HG03280 (cell line): ENCODE measurements around the gene VENTX.
"Not testable (repeated sequence)": the region's sequence is repeated elsewhere in the genome, so short reads cannot be mapped to it uniquely, and the experiment has no call there.

Source experiments
- ATAC-seq: cut with Tn5 transposase; IDR thresholded peaks from one replicate; pipeline ENCODE4 v1.9.1; 2021; ENCODE audit warnings: mild to moderate bottlenecking, moderate library complexity; ENCODE audit not compliant: unreplicated experiment

The VENTX gene

GRCh38 chr10:133234796-133235195 is 2.9 kb upstream of the VENTX start:
- not testable (repeated sequence) for ATAC-seq

- ATAC-seq: no peak
Observed at GRCh38 chr10:133235265-133235855, 2.3 kb upstream of the VENTX start.

- ATAC-seq: no peak
Observed at GRCh38 chr10:133235932-133236331, 1.7 kb upstream of the VENTX start.

- no peak for ATAC-seq
Observed at GRCh38 chr10:133236401-133237240, 1.0 kb upstream of the VENTX start.

- no peak for ATAC-seq
Observed at GRCh38 chr10:133237241-133237587, 441 bp upstream of the VENTX start.

GRCh38 chr10:133238466-133238804 is 780 bp downstream of the VENTX start:
- no peak for ATAC-seq

GRCh38 chr10:133239990-133240389 is 2.3 kb downstream of the VENTX start:
- ATAC-seq: no peak

- ATAC-seq: no peak
Observed at GRCh38 chr10:133241501-133242205, 4.0 kb downstream of the VENTX start.

- ATAC-seq: no peak
Observed at GRCh38 chr10:133242611-133243356, 5.1 kb downstream of the VENTX start.

GRCh38 chr10:133243593-133243992 is 5.9 kb downstream of the VENTX start:
- no peak for ATAC-seq

GRCh38 chr10:133245439-133246235 is 8.0 kb downstream of the VENTX start:
- ATAC-seq: no peak

- ATAC-seq: no peak
Observed at GRCh38 chr10:133246236-133246626, 8.6 kb downstream of the VENTX start.

- ATAC-seq: no peak
Observed at GRCh38 chr10:133247681-133248333, 10.2 kb downstream of the VENTX start.

- no peak for ATAC-seq
Observed at GRCh38 chr10:133248334-133248715, 10.7 kb downstream of the VENTX start.

GRCh38 chr10:133249094-133249780 is 11.6 kb downstream of the VENTX start:
- no peak for ATAC-seq

GRCh38 chr10:133249975-133250754 is 12.5 kb downstream of the VENTX start:
- no peak for ATAC-seq

- ATAC-seq: no peak
Observed at GRCh38 chr10:133251388-133252222, 13.9 kb downstream of the VENTX start.

- no peak for ATAC-seq
Observed at GRCh38 chr10:133252223-133252552, 14.5 kb downstream of the VENTX start.
